GM13976 (cell line): Measurements from ENCODE around the gene TCL1A.
"Not testable (repeated sequence)": the region's sequence is repeated elsewhere in the genome, so short reads cannot be mapped to it uniquely, and the experiment has no call there.

Source experiments
- DNase-seq: peaks from one replicate; pipeline ENCODE4 v3.0.0; 2012; ENCODE audit warnings: low spot score
- CTCF ChIP-seq: IDR thresholded peaks from 2 replicates; pipeline ENCODE4 v1.5.1; 2012; ENCODE audit warnings: borderline replicate concordance, mild to moderate bottlenecking; ENCODE audit not compliant: insufficient read depth; ENCODE audit errors: extremely low read depth, missing control alignments, control extremely low read depth
- in situ Hi-C: fragments of 300-500 bp; cut with MboI; formaldehyde crosslinking; loops from one replicate; pipeline ENCODE4 v1.12.0; 2022; ENCODE audit warnings: low sequenced_read_pairs, mixed read lengths, inconsistent platforms; ENCODE audit not compliant: unreplicated experiment

TCL1A gene

DNA sequence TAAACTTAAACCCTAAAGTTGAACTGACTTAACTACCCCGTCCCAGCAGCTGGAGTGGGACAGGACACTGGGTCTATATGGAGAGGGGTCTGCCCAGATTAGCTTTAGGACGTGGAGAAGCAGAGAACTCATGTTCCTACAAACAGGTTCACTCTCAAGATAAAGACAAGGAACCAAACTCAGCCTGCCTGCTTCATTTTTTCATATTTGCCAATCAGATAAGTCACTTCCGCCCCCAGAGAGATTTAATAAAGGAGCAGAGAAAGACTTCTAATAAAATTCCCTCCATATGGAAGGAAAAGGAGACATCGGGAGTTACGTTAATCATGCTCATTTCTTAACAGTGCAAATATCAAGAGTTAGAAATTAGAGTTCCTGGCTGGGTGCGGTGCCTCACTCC lies 42.2 kb upstream of the TCL1A start:
- no peak for DNase-seq
- TF ChIP-seq CTCF: no peak
- in situ Hi-C loops: no loop called here

GRCh38 chr14:95741781-95742180 lies 27.9 kb upstream of the TCL1A start:
- no peak for TF ChIP-seq CTCF
- DNase-seq: no peak
- in situ Hi-C loops: no loop called here

DNA sequence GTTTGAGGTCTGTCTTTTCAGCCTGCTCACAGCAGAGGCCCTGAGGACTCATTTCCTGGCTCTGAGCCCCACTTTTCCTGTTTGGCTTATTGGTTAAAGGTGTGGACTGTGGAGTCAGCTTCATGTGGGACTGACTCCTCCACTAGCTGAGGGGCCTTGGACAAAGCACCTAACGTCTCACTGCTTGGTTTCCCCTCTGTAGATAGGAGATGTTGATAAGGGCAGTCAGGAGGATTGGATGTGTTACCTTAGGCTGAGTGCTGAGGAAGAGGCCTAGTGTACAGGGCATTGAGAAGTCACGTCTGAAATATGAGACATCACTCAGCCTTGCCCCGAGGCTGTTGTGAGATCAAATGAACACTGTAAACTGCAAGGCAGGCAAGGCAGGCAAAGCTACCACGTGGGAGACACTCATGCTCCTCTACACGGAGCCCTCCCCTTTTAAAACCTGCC lies 27.1 kb upstream of the TCL1A start:
- in situ Hi-C loops: no loop called here
- TF ChIP-seq CTCF: no peak
- DNase-seq: no peak

GRCh38 chr14:95739356-95739755 lies 25.4 kb upstream of the TCL1A start:
- in situ Hi-C loops: no loop called here
- TF ChIP-seq CTCF: no peak
- no peak for DNase-seq

GRCh38 chr14:95733212-95733611 lies 19.3 kb upstream of the TCL1A start:
- DNase-seq: no peak
- in situ Hi-C loops: no loop called here
- TF ChIP-seq CTCF: no peak

GRCh38 chr14:95730126-95730525 lies 16.2 kb upstream of the TCL1A start:
- DNase-seq: no peak
- TF ChIP-seq CTCF: no peak
- in situ Hi-C loops: no loop called here

DNA sequence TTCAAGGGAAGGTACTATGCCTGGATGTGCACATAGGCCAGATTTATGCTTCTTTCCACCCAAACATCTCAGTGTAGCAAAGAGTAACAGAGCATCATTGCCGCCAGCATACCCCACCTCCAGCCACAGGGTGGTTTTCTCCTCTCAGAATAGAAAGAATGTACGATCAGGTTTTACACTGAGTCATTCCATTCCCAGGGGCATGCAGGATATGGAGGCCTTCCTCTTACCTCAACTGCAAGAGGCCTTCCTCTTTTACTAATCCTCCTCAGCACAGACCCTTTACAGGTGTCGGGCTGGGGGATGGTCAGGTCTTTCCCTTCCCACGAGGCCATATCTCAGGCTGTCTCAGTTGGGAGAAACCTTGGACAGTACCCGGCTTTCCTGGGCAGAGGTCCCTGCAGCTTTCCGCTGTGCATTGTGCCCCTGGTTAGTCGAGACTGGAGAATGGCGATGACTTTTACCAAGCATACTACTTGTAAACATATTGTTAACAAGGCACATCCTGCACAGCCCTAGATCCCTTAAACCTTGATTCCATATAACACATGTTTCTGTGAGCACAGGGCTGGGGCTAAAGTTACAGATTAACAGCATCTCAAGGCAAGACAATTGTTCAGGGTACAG lies 15.6 kb upstream of the TCL1A start:
- peak; percentile 35 for DNase-seq
- in situ Hi-C loops: not testable (repeated sequence)
